Lung (tissue), 12 donors: ENCODE results near the gene PTPRB. TPM values are rescaled to one million over a fixed set of nuclear protein-coding genes. Genes with fewer than 3 reads are reported as not detected.

Source experiments
- ATAC-seq: fragments of 200-7000 bp; cut with Tn5 transposase; one replicate; pipeline ENCODE4 v1.9.1; 2020; ENCODE audit warnings: moderate number of reproducible peaks; ENCODE audit not compliant: insufficient read depth, low FRiP score
- DNase-seq, 3 donors: peaks; one replicate each; pipeline ENCODE4 v3.0.0-alpha.2; 2013 to 2017
- H3K27ac ChIP-seq, 2 donors: one replicate each; pipeline ENCODE4 v1.5.1; 2013; ENCODE audit warnings: mild to moderate bottlenecking in 2 of 2, moderate library complexity in 2 of 2, control low read depth in 1 of 2, inconsistent platforms in 1 of 2, low read depth in 1 of 2, low read length in 1 of 2
- H3K27me3 ChIP-seq, 3 donors: one replicate each; pipeline ENCODE4 v1.5.1; 2013; ENCODE audit warnings: low read length in 2 of 3; ENCODE audit not compliant: control insufficient read depth in 3 of 3, insufficient read depth in 3 of 3
- H3K36me3 ChIP-seq, 4 donors: one replicate each; pipeline ENCODE4 v1.5.1; 2013; ENCODE audit warnings: low read length in 4 of 4, mild to moderate bottlenecking in 1 of 4, moderate library complexity in 1 of 4; ENCODE audit not compliant: control insufficient read depth in 4 of 4, insufficient read depth in 4 of 4
- H3K4me1 ChIP-seq, 5 donors: one replicate each; pipeline ENCODE4 v1.5.1; 2013; ENCODE audit warnings: low read length in 5 of 5, mild to moderate bottlenecking in 2 of 5, moderate library complexity in 1 of 5; ENCODE audit not compliant: control insufficient read depth in 5 of 5, insufficient read depth in 5 of 5
- H3K4me3 ChIP-seq: one replicate; pipeline ENCODE4 v1.5.1; 2013; ENCODE audit warnings: mild to moderate bottlenecking, control low read depth, moderate library complexity
- H3K9ac ChIP-seq, 2 donors: one replicate each; pipeline ENCODE4 v1.5.1; 2013; ENCODE audit warnings: low read length in 2 of 2, control low read depth in 1 of 2; ENCODE audit not compliant: insufficient read depth in 1 of 2
- H3K9me3 ChIP-seq, 4 donors: one replicate each; pipeline ENCODE4 v1.5.1; 2013; ENCODE audit warnings: low read length in 3 of 4, mild to moderate bottlenecking in 1 of 4, moderate library complexity in 1 of 4; ENCODE audit not compliant: control insufficient read depth in 4 of 4, insufficient read depth in 3 of 4
- WGBS, 2 donors: extraction: QIAGEN DNeasy Blood & Tissue Kit; methylation state at CpG; one replicate each; pipeline ENCODE4 v1.1.7; 2013; 5-methylcytosine and 5-hydroxymethylcytosine counted together
- polyA plus RNA-seq, 2 donors: library from polyadenylated mRNA; stranded (reverse); fragments of 200-250 nt; gene quantifications; one replicate each; pipeline ENCODE4 v1.2.1, GENCODE V29; 2013
- total RNA-seq, 2 donors: library from RNA; depleted of rRNA in 1 of 2; stranded (reverse); fragments of >200 nt in 1 of 2; gene quantifications; one replicate each; pipeline ENCODE4 v1.2.1, GENCODE V29; 2014 to 2021
- TF ChIP-seq, protein P1 (sequence below): IDR thresholded peaks from 2 replicates; pipeline ENCODE4 v1.5.1; 2012; ENCODE audit warnings: mild to moderate bottlenecking; ENCODE audit errors: control extremely low read depth, extremely low read depth
- donor health status: control.
- donor health status: control.
- donor health status: Bipolar disorder and iron deficiency.
- donor health status: healthy.
- donor health status: DM: yes; HTN: yes; CAD: no.

Gene PTPRB
- total and polyA plus RNA-seq, 4 donors = 15.5 to 93.6 (median 47.9) TPM

DNA sequence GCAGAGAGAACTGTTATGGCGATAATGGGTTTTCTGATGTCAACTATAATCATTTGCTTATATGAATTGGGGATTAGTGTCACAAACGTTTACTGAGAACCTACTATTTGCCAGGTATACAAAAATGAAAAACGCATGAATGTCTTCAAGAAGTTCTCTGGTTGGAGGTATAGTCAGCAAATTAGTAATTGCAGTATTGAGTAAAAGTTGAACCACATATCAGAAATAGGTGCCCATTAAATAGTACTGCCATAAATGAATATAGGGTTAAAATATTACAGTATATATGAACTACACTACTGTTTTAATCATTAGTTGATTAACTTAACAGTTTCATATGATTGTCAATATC lies 60.0 kb downstream of the PTPRB start:
- H3K9me3 ChIP-seq = no peaks in the 10 kb centered on the region
- no peaks in the 10 kb centered on the region for H3K27me3 ChIP-seq
- peaks cover 0 to 3% (median 1%) of the 10 kb centered on the region in 4 donors for H3K36me3 ChIP-seq
- H3K9ac ChIP-seq = no peak overlapping the region
- no peak overlapping the region for H3K27ac ChIP-seq
- H3K4me1 ChIP-seq = no peaks in the 10 kb centered on the region
- DNase-seq = no peak
- no peak for ATAC-seq
- H3K4me3 ChIP-seq = no peak overlapping the region
- TF ChIP-seq, protein P1, sequence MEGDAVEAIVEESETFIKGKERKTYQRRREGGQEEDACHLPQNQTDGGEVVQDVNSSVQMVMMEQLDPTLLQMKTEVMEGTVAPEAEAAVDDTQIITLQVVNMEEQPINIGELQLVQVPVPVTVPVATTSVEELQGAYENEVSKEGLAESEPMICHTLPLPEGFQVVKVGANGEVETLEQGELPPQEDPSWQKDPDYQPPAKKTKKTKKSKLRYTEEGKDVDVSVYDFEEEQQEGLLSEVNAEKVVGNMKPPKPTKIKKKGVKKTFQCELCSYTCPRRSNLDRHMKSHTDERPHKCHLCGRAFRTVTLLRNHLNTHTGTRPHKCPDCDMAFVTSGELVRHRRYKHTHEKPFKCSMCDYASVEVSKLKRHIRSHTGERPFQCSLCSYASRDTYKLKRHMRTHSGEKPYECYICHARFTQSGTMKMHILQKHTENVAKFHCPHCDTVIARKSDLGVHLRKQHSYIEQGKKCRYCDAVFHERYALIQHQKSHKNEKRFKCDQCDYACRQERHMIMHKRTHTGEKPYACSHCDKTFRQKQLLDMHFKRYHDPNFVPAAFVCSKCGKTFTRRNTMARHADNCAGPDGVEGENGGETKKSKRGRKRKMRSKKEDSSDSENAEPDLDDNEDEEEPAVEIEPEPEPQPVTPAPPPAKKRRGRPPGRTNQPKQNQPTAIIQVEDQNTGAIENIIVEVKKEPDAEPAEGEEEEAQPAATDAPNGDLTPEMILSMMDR = no peak
- 29 to 51% methylated on average over 3 of the region's 3 CpGs for WGBS, 2 donors

DNA sequence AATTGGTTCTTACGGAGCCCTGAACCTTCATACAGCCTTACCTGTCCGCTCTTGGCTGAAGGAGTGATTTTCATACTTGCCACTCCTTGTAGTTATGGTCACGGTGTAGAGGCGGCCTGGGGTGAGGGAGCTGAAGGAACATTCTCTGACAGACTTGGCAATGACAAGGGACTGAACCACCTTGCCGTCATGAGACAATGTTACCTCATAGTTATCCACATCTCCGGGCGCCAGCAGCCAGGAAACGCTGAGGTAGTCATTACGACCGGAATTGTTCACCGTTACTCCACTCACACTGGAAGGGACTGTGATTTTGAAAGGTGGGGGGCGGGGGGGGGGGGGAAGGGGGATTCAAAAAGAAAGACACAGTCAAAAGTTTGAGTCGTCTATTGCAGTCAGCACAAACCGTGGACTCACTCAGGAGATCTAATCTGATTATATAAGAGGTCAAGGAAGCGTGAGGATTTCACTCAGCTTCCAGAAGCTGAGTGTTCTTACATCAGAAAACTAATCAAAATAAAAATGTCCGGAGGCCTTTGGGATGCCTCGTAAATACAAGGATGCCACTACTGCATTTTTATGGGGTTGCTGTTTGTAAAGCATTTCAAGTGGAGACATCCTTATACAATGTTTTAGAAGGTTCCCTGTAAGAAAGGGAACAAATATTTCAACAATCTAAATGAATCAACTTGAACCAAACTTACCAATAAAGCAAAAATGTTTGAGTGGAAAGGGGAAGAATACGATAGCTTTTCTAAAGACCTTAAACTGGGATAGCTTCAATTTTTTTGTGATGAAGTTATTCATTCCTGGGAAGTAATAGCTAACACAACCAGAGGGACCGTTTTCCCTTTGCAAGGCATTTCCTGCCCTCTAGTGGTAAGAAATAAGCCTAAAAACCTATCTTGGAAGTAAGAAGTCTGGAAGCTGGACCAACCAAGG lies 60.6 kb downstream of the PTPRB start:
- no peaks in the 10 kb centered on the region for H3K9me3 ChIP-seq
- ATAC-seq = no peak
- no peaks in the 10 kb centered on the region for H3K27me3 ChIP-seq
- 54 to 65% methylated on average over 19 of the region's 19 CpGs for WGBS, 2 donors
- TF ChIP-seq, protein P1 = peak; percentile 80
- peak overlapping the region in 1 of 2 donors; percentile 42 for H3K27ac ChIP-seq
- peak in 2 of 3 donors; percentile 86 to 90 for DNase-seq
- H3K4me3 ChIP-seq = no peak overlapping the region
- no peaks in the 10 kb centered on the region for H3K4me1 ChIP-seq
- peaks cover 0 to 3% (median 1%) of the 10 kb centered on the region in 4 donors for H3K36me3 ChIP-seq
- no peak overlapping the region for H3K9ac ChIP-seq

DNA sequence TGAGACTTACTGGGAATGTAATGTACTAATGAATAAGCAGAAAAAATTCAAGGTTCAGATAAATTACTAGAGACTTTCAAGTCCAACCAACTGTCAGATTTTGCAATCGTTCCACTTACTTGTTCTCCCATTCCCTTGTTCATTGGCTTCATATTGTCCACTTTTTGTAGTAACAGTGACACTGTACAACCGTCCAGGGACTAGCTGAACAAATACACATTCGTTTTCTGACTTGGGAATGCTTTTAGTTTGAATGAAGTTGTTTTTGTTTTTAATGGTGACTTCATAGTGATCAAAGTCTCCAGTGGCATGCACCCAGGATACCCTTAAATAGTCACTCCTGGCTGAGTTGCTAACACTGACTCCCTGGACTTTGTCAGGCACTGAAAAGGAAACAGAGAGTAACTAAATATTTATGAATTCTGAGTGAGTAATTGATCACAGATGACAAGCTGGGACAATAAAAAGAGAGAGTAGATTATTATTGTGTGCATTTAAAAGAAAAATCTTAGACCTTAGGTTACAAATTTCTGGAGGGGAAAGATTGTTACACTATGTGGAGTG lies 65.4 kb downstream of the PTPRB start:
- Histone ChIP-seq H3K27ac (no peak overlapping the region), H3K4me3 (no peak overlapping the region), H3K27me3 (no peaks in the 10 kb centered on the region), H3K9me3 (no peaks in the 10 kb centered on the region), H3K9ac (no peak overlapping the region), H3K36me3 (peaks cover 0 to 6% (median under 1%) of the 10 kb centered on the region in 4 donors), H3K4me1 (no peaks in the 10 kb centered on the region)
- 58 to 75% methylated on average over 3 of the region's 3 CpGs for WGBS, 2 donors
- ATAC-seq (no peak), DNase-seq (no peak)
- TF ChIP-seq, protein P1 = no peak
